Neural progenitor cell (in vitro differentiated cells): ENCODE data around the gene STIM1. TPM values are rescaled to one million over a fixed set of nuclear protein-coding genes. Genes with fewer than 3 reads are reported as not detected.

Source experiments
- DNase-seq: peaks from one replicate; pipeline ENCODE4 v3.0.0-alpha.2; 2016; ENCODE audit warnings: low spot score
- H2AFZ ChIP-seq: fragments of 200-600 bp; sonication (generic); replicated peaks from 2 replicates; pipeline ENCODE4 v1.6.1; 2016; ENCODE audit warnings: antibody characterized with exemption
- H3F3A ChIP-seq: fragments of 200-600 bp; sonication (generic); 2 replicates; pipeline ENCODE4 v1.6.1; 2016; ENCODE audit warnings: antibody characterized with exemption, low read depth
- H3K27ac ChIP-seq: fragments of 200-600 bp; sonication (generic); 2 replicates; pipeline ENCODE4 v1.5.1; 2016; ENCODE audit warnings: mild to moderate bottlenecking
- H3K27me3 ChIP-seq: fragments of 200-600 bp; sonication (generic); 2 replicates; pipeline ENCODE4 v1.6.1; 2016; ENCODE audit warnings: mild to moderate bottlenecking, moderate library complexity
- H3K36me3 ChIP-seq: fragments of 200-600 bp; sonication (generic); 2 replicates; pipeline ENCODE4 v1.5.1; 2016
- H3K4me1 ChIP-seq: fragments of 200-600 bp; sonication (generic); 2 replicates; pipeline ENCODE4 v1.6.1; 2016; ENCODE audit warnings: mixed run types
- H3K4me2 ChIP-seq: fragments of 200-600 bp; sonication (generic); 2 replicates; pipeline ENCODE4 v1.6.1; 2016
- H3K4me3 ChIP-seq: fragments of 200-600 bp; sonication (generic); 2 replicates; pipeline ENCODE4 v1.5.1; 2016
- H3K79me2 ChIP-seq: fragments of 200-600 bp; sonication (generic); 2 replicates; pipeline ENCODE4 v1.6.1; 2016; ENCODE audit warnings: low read depth
- H3K9ac ChIP-seq: fragments of 200-600 bp; sonication (generic); 2 replicates; pipeline ENCODE4 v1.6.1; 2016
- H3K9me3 ChIP-seq: fragments of 200-600 bp; sonication (generic); 2 replicates; pipeline ENCODE4 v1.5.1; 2016; ENCODE audit warnings: low read depth
- H4K20me1 ChIP-seq: fragments of 200-600 bp; sonication (generic); 2 replicates; pipeline ENCODE4 v1.6.1; 2016; ENCODE audit warnings: low read depth
- H3K27ac Mint-ChIP-seq: 3 replicates; pipeline ENCODE4 v1.8.0; 2021; ENCODE audit warnings: mixed read lengths
- H3K27me3 Mint-ChIP-seq: 2 replicates; pipeline ENCODE4 v1.8.0; 2022; ENCODE audit warnings: low read depth, mild to moderate bottlenecking, inconsistent platforms, moderate library complexity, mixed read lengths; ENCODE audit not compliant: insufficient read depth
- H3K36me3 Mint-ChIP-seq: 3 replicates; pipeline ENCODE4 v1.8.0; 2021; ENCODE audit warnings: mixed read lengths
- H3K4me1 Mint-ChIP-seq: 3 replicates; pipeline ENCODE4 v1.8.0; 2021; ENCODE audit warnings: mixed read lengths
- H3K4me3 Mint-ChIP-seq: 3 replicates; pipeline ENCODE4 v1.8.0; 2021; ENCODE audit warnings: mild to moderate bottlenecking, moderate library complexity, mixed read lengths
- H3K9me3 Mint-ChIP-seq: 3 replicates; pipeline ENCODE4 v1.8.0; 2020; ENCODE audit warnings: mixed read lengths
- CTCF ChIP-seq: fragments of 200-600 bp; sonication (generic); IDR thresholded peaks from 2 replicates; pipeline ENCODE4 v1.5.1; 2017; ENCODE audit warnings: antibody characterized with exemption, mild to moderate bottlenecking
- EZH2 ChIP-seq: fragments of 200-600 bp; sonication (generic); IDR thresholded peaks from 2 replicates; pipeline ENCODE4 v1.6.1; 2017; ENCODE audit warnings: antibody characterized with exemption, mild to moderate bottlenecking, moderate library complexity
- EZH2phosphoT487 ChIP-seq: fragments of 200-600 bp; sonication (generic); IDR thresholded peaks from 2 replicates; pipeline ENCODE4 v1.6.1; 2017; ENCODE audit warnings: antibody characterized with exemption
- total RNA-seq: library from RNA; depleted of rRNA; stranded (reverse); fragments of >200 nt; gene quantifications from 2 replicates; pipeline ENCODE4 v1.2.3, GENCODE V29; 2015; ENCODE audit warnings: low replicate concordance

Gene STIM1
- total RNA-seq, 1 donor from 2014 or later = 18.9 TPM

GRCh38 chr11:4066910-4067309 lies 211.4 kb downstream of the STIM1 start:
- H3K9me3 ChIP-seq = no peaks in the 10 kb centered on the region
- no peak overlapping the region for H3K4me2 ChIP-seq
- H3K4me3 Mint-ChIP-seq = no peak overlapping the region

GRCh38 chr11:4068962-4069361 lies 213.5 kb downstream of the STIM1 start:
- H3K27ac ChIP-seq = no peak overlapping the region
- Mint-ChIP-seq H3K27ac (no peak overlapping the region), H3K4me1 (peaks cover 3% of the 10 kb centered on the region), H3K36me3 (no peaks in the 10 kb centered on the region), H3K9me3 (no peaks in the 10 kb centered on the region), H3K27me3 (no peaks in the 10 kb centered on the region), H3K4me3 (no peak overlapping the region)
- H3F3A ChIP-seq = peaks cover 21% of the 10 kb centered on the region
- no peaks in the 10 kb centered on the region for H3K27me3 ChIP-seq
- H3K9me3 ChIP-seq = no peaks in the 10 kb centered on the region
- no peaks in the 10 kb centered on the region for H4K20me1 ChIP-seq
- no peak overlapping the region for H2AFZ ChIP-seq
- no peak overlapping the region for H3K9ac ChIP-seq
- TF ChIP-seq EZH2phosphoT487 = no peak
- no peak for TF ChIP-seq CTCF
- no peak for TF ChIP-seq EZH2
- H3K36me3 ChIP-seq = no peaks in the 10 kb centered on the region
- DNase-seq = no peak
- no peak overlapping the region for H3K4me3 ChIP-seq
- H3K79me2 ChIP-seq = no peaks in the 10 kb centered on the region
- H3K4me1 ChIP-seq = peaks cover 18% of the 10 kb centered on the region
- H3K4me2 ChIP-seq = no peak overlapping the region

More at GRCh38 chr11:4066910-4067309, 211.4 kb downstream of the STIM1 start:
- TF ChIP-seq EZH2 (no peak), CTCF (no peak), EZH2phosphoT487 (no peak)
- no peak for DNase-seq
- Histone ChIP-seq H3K4me3 (no peak overlapping the region), H4K20me1 (no peaks in the 10 kb centered on the region), H3K79me2 (no peaks in the 10 kb centered on the region), H3F3A (peaks cover 6% of the 10 kb centered on the region), H3K27me3 (no peaks in the 10 kb centered on the region), H3K9ac (no peak overlapping the region), H3K4me1 (peaks cover 4% of the 10 kb centered on the region), H3K27ac (no peak overlapping the region), H3K36me3 (no peaks in the 10 kb centered on the region), H2AFZ (no peak overlapping the region)
- H3K27ac Mint-ChIP-seq = no peak overlapping the region
- no peaks in the 10 kb centered on the region for H3K9me3 Mint-ChIP-seq
- H3K36me3 Mint-ChIP-seq = no peaks in the 10 kb centered on the region
- no peaks in the 10 kb centered on the region for H3K27me3 Mint-ChIP-seq
- H3K4me1 Mint-ChIP-seq = no peaks in the 10 kb centered on the region

- Mint-ChIP-seq H3K4me1 (peaks cover 3% of the 10 kb centered on the region), H3K27ac (no peak overlapping the region), H3K4me3 (no peak overlapping the region), H3K36me3 (no peaks in the 10 kb centered on the region), H3K27me3 (no peaks in the 10 kb centered on the region), H3K9me3 (no peaks in the 10 kb centered on the region)
- H3K4me2 ChIP-seq = no peak overlapping the region
- no peak overlapping the region for H3K9ac ChIP-seq
- no peak for DNase-seq
- H2AFZ ChIP-seq = no peak overlapping the region
- H3K4me3 ChIP-seq = no peak overlapping the region
- H3K9me3 ChIP-seq = no peaks in the 10 kb centered on the region
- H3K27ac ChIP-seq = no peak overlapping the region
- TF ChIP-seq CTCF = no peak
- no peak for TF ChIP-seq EZH2phosphoT487
- TF ChIP-seq EZH2 = no peak
- peaks cover 18% of the 10 kb centered on the region for H3K4me1 ChIP-seq
- no peaks in the 10 kb centered on the region for H3K36me3 ChIP-seq
- no peaks in the 10 kb centered on the region for H4K20me1 ChIP-seq
- no peaks in the 10 kb centered on the region for H3K27me3 ChIP-seq
- H3K79me2 ChIP-seq = no peaks in the 10 kb centered on the region
- H3F3A ChIP-seq = peaks cover 21% of the 10 kb centered on the region
These were observed 215.9 kb downstream of the STIM1 start for GRCh38 chr11:4071325-4071724.
